MCF 10A (cell line): ENCODE measurements around the gene TMOD1. TPM values are rescaled to one million over a fixed set of nuclear protein-coding genes. Genes with fewer than 3 reads are reported as not detected.

Source experiments
- BruUV-seq: library from RNA; stranded (reverse); fragments of 400-500 nt; replicated peaks from 2 replicates; lab custom pipeline; 2021; lab: Mats Ljungman, UMichigan
- CTCF ChIA-PET: fragments of 300-600 bp; sonication (Branson Sonifier 250); formaldehyde crosslinking; extraction: SDS; loops from one replicate; lab custom pipeline; 2021; ENCODE audit warnings: antibody characterized with exemption, inconsistent platforms; lab: Yijun Ruan, JAX
- POLR2A ChIA-PET: fragments of 300-600, 350-650 bp; sonication (Branson Sonifier 250); formaldehyde crosslinking; extraction: SDS; loops from one replicate; lab custom pipeline; 2020; ENCODE audit warnings: antibody characterized with exemption, inconsistent platforms; lab: Yijun Ruan, JAX
- DNase-seq: peaks from one replicate; pipeline ENCODE4 v3.0.0-alpha.2; 2018; ENCODE audit not compliant: unreplicated experiment
- H3K27ac Mint-ChIP-seq: one replicate; pipeline ENCODE4 v1.8.0; 2022; ENCODE audit warnings: mild to moderate bottlenecking, low read depth, mixed read lengths; ENCODE audit not compliant: unreplicated experiment
- H3K27me3 Mint-ChIP-seq: one replicate; pipeline ENCODE4 v1.8.0; 2022; ENCODE audit warnings: mixed read lengths; ENCODE audit not compliant: insufficient read depth, unreplicated experiment
- H3K36me3 Mint-ChIP-seq: one replicate; pipeline ENCODE4 v1.8.0; 2022; ENCODE audit warnings: mild to moderate bottlenecking, moderate library complexity, mixed read lengths; ENCODE audit not compliant: insufficient read depth, unreplicated experiment
- H3K4me1 Mint-ChIP-seq: one replicate; pipeline ENCODE4 v1.8.0; 2022; ENCODE audit warnings: mixed read lengths; ENCODE audit not compliant: insufficient read depth, unreplicated experiment
- H3K4me3 Mint-ChIP-seq: one replicate; pipeline ENCODE4 v1.8.0; 2022; ENCODE audit warnings: mild to moderate bottlenecking, moderate library complexity, mixed read lengths; ENCODE audit not compliant: unreplicated experiment
- H3K9me3 Mint-ChIP-seq: one replicate; pipeline ENCODE4 v1.8.0; 2022; ENCODE audit warnings: mixed read lengths; ENCODE audit not compliant: unreplicated experiment
- CTCF ChIP-seq: fragments of 200-600 bp; IDR thresholded peaks from one replicate; pipeline ENCODE4 v1.8.0; 2022; ENCODE audit warnings: antibody characterized with exemption, mild to moderate bottlenecking; ENCODE audit not compliant: unreplicated experiment
- intact Hi-C: fragments of 100-400 bp; cut with micrococcal nuclease; formaldehyde crosslinking; loops from 2 replicates; pipeline ENCODE4 v1.14.1; 2022
- total RNA-seq: library from RNA; stranded (reverse); gene quantifications from 2 replicates; pipeline ENCODE4 v1.2.3, GENCODE V29; 2022

TMOD1 gene
- total RNA-seq, 1 experiment from 2014 or later = 0.26 TPM

GRCh38 chr9:97567182-97567893, 65.9 kb downstream of the TMOD1 start:
- Mint-ChIP-seq H3K9me3 (no peaks in the 10 kb centered on the region), H3K27ac (no peak overlapping the region), H3K36me3 (peaks cover 8% of the 10 kb centered on the region), H3K4me1 (peaks cover 16% of the 10 kb centered on the region), H3K4me3 (no peak overlapping the region), H3K27me3 (peaks cover 29% of the 10 kb centered on the region)
- no peak for DNase-seq
- POLR2A ChIA-PET = no interaction called here
- no TSS peak for BruUV-seq
- intact Hi-C loops = no loop called here
- CTCF ChIA-PET = interaction anchor here (0.7 to 5.7 kb wide), 3 partner anchors 25 to 98 kb away, joined by 3 to 26 read pairs (median 3); no protein-coding TSS in a partner anchor
- no peak for TF ChIP-seq CTCF

GRCh38 chr9:97567894-97568202, 66.4 kb downstream of the TMOD1 start:
- no peak for TF ChIP-seq CTCF
- no peak for DNase-seq
- ChIA-PET POLR2A (no interaction called here), CTCF (interaction anchor here (1.5 to 5.7 kb wide), 2 partner anchors 25 to 31 kb away, joined by 3 to 26 read pairs; no protein-coding TSS in a partner anchor)
- peaks cover 16% of the 10 kb centered on the region for H3K4me1 Mint-ChIP-seq
- H3K27ac Mint-ChIP-seq = no peak overlapping the region
- intact Hi-C loops = no loop called here
- no peak overlapping the region for H3K4me3 Mint-ChIP-seq
- H3K36me3 Mint-ChIP-seq = peaks cover 8% of the 10 kb centered on the region
- H3K9me3 Mint-ChIP-seq = no peaks in the 10 kb centered on the region
- no TSS peak for BruUV-seq
- H3K27me3 Mint-ChIP-seq = peaks cover 29% of the 10 kb centered on the region

- no peak for TF ChIP-seq CTCF
- no peak for DNase-seq
- intact Hi-C loops = no loop called here
- ChIA-PET CTCF (interaction anchor here (1.0 to 5.7 kb wide), 3 partner anchors 10 to 99 kb away, joined by 3 to 26 read pairs (median 9); no protein-coding TSS in a partner anchor), POLR2A (no interaction called here)
- H3K4me1 Mint-ChIP-seq = peaks cover 11% of the 10 kb centered on the region
- no peak overlapping the region for H3K4me3 Mint-ChIP-seq
- no TSS peak for BruUV-seq
- H3K36me3 Mint-ChIP-seq = peaks cover 8% of the 10 kb centered on the region
- H3K27me3 Mint-ChIP-seq = peaks cover 29% of the 10 kb centered on the region
- H3K27ac Mint-ChIP-seq = no peak overlapping the region
- H3K9me3 Mint-ChIP-seq = no peaks in the 10 kb centered on the region
Observed at GRCh38 chr9:97568461-97569275, 67.2 kb downstream of the TMOD1 start.

DNA sequence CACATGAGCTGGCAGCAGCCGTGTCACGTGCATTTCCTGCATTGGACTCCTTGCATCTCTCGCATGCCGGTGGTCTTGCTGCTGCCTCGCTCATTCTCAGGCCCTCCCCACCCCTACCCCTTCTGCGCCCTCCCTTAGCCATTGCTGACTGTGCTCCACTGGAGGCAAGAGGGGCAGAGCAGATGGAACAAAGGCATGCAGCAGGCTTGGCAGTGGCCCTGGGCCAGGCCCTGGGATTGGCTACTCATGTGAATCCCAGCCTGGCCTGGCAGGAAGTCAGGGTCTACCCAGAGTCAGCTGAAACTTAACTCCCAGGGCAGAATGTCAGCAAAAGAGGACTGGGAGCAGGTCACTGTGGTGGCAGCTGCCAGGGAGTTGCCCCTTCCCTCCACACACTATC, 69.4 kb downstream of the TMOD1 start:
- no TSS peak for BruUV-seq
- Mint-ChIP-seq H3K9me3 (no peaks in the 10 kb centered on the region), H3K4me3 (no peak overlapping the region), H3K27ac (no peak overlapping the region), H3K27me3 (peaks cover 29% of the 10 kb centered on the region), H3K4me1 (no peaks in the 10 kb centered on the region), H3K36me3 (peaks cover 8% of the 10 kb centered on the region)
- no peak for DNase-seq
- CTCF ChIA-PET = interaction anchor here (0.7 to 5.7 kb wide), 4 partner anchors 9 to 102 kb away, joined by 3 to 26 read pairs (median 5); no protein-coding TSS in a partner anchor
- POLR2A ChIA-PET = no interaction called here
- intact Hi-C loops = no loop called here
- no peak for TF ChIP-seq CTCF
